ENCODE data around the gene AMOTL1. TPM values are rescaled to one million over a fixed set of nuclear protein-coding genes. Genes with fewer than 3 reads are reported as not detected.

AMOTL1 gene
- polyA plus RNA-seq, 4 donors = 0.81 to 16.5 (median 3.7) TPM

DNA sequence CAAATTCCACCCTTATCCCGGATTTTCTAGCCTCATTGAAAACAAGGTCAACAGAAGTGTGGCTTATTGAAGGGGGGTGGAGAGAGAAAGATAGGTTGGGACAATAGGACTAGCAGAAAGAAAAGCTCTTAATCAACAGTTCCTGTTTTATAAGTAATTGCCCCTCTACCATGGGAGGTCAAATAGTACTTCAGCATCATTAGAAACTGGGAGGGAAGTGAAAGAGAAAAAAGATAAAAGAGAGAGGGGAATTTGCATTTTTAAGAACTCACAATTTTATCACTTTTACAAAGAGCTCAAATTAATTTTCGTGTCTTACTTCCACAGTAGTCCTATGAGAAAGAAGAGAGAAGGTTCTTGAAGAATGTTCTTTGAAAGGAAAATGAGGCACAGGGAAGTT, 89.2 kb downstream of the AMOTL1 start:
- H3K27me3 ChIP-seq (ENCODE audit: control insufficient read depth in 3 of 3, insufficient read depth in 3 of 3, low read length in 3 of 3) = no peaks in the 10 kb centered on the region
- H3K9me3 ChIP-seq (ENCODE audit: control insufficient read depth in 2 of 2, insufficient read depth in 1 of 2, low read depth in 1 of 2, low read length in 1 of 2) = no peaks in the 10 kb centered on the region
- DNase-seq (no peak), FAIRE-seq (no peak)
- 85 to 89% (median 88%) methylated on average over 2 of the region's 2 CpGs for WGBS, 3 donors
- H3K4me1 ChIP-seq (ENCODE audit: control insufficient read depth in 3 of 3, insufficient read depth in 2 of 3, low read depth in 1 of 3, low read length in 2 of 3) = peaks cover 0 to 3% (median 0%) of the 10 kb centered on the region in 3 donors
- peaks cover 0 to 41% (median 0%) of the 10 kb centered on the region in 3 donors for H3K36me3 ChIP-seq (ENCODE audit: control insufficient read depth in 3 of 3, insufficient read depth in 2 of 3, low read depth in 1 of 3, low read length in 3 of 3)
- no peak overlapping the region for H3K4me3 ChIP-seq (ENCODE audit: low read depth in 1 of 3, low read length in 3 of 3)
- no peak overlapping the region for H3K27ac ChIP-seq (ENCODE audit: low read depth in 1 of 3, low read length in 2 of 3)

DNA sequence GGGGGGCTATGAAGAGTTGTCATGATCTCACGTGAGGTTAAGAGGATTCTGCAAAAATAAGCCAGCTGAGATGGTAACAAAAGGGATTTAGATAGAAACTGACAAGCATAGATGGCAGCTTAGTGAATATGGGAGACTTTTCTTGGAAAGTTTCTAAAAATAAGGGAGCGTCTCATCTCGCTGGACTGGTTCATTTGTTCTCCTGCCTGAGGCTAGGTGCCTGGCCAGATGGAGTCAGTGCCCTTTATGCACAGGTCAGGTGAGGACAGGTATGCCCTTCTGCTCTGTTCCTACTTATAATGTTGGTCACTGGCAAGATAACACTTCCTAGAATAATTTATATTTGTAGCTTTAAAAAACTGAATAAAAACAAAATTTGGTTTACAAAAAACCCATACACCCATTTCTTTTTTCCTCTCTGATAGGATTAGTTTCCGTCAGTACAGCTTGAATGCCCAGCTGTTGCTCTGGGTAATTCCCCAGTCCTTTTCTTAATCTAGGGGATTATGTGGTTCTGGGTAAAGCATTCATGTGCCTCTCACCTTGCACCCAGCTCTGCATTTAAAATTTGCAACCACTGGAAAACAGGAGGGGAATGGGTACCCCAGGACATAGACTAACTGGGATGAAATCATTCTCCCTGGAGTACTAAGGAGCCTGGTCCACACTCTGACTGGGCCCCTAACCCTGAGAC, 90.0 kb downstream of the AMOTL1 start:
- Histone ChIP-seq H3K9me3 (ENCODE audit: control insufficient read depth in 2 of 2, insufficient read depth in 1 of 2, low read depth in 1 of 2, low read length in 1 of 2) (no peaks in the 10 kb centered on the region), H3K27ac (ENCODE audit: low read depth in 1 of 3, low read length in 2 of 3) (no peak overlapping the region), H3K4me3 (ENCODE audit: low read depth in 1 of 3, low read length in 3 of 3) (no peak overlapping the region), H3K36me3 (ENCODE audit: control insufficient read depth in 3 of 3, insufficient read depth in 2 of 3, low read depth in 1 of 3, low read length in 3 of 3) (peaks cover 0 to 41% (median 0%) of the 10 kb centered on the region in 3 donors), H3K27me3 (ENCODE audit: control insufficient read depth in 3 of 3, insufficient read depth in 3 of 3, low read length in 3 of 3) (no peaks in the 10 kb centered on the region), H3K4me1 (ENCODE audit: control insufficient read depth in 3 of 3, insufficient read depth in 2 of 3, low read depth in 1 of 3, low read length in 2 of 3) (peaks cover 0 to 3% (median 0%) of the 10 kb centered on the region in 3 donors)
- FAIRE-seq (no peak), DNase-seq (no peak)
- 87 to 93% (median 89%) methylated on average over 4 of the region's 4 CpGs for WGBS, 3 donors

DNA sequence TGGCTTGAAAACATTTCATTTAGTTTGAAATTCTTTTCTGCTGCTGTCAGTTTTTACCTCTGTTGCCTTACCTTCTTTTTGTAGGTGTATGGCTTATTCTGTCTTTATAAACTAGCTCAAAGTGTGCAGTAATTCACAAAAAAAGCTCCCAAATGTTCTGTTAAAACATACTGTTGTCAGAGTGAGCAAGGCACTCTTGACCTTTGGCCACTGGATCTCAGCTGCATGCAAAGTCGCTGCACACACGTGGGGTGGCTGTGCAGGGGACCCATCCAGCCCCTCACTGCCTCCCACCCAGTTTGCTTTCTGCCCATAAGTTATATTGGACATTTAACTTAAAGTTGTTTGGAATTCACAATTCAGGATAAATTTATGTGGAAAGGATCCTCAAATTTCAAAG, 92.2 kb downstream of the AMOTL1 start:
- Histone ChIP-seq H3K9me3 (ENCODE audit: control insufficient read depth in 2 of 2, insufficient read depth in 1 of 2, low read depth in 1 of 2, low read length in 1 of 2) (no peaks in the 10 kb centered on the region), H3K27ac (ENCODE audit: low read depth in 1 of 3, low read length in 2 of 3) (no peak overlapping the region), H3K4me3 (ENCODE audit: low read depth in 1 of 3, low read length in 3 of 3) (no peak overlapping the region), H3K36me3 (ENCODE audit: control insufficient read depth in 3 of 3, insufficient read depth in 2 of 3, low read depth in 1 of 3, low read length in 3 of 3) (peaks cover 0 to 33% (median 0%) of the 10 kb centered on the region in 3 donors), H3K27me3 (ENCODE audit: control insufficient read depth in 3 of 3, insufficient read depth in 3 of 3, low read length in 3 of 3) (no peaks in the 10 kb centered on the region), H3K4me1 (ENCODE audit: control insufficient read depth in 3 of 3, insufficient read depth in 2 of 3, low read depth in 1 of 3, low read length in 2 of 3) (peaks cover 0 to 3% (median 0%) of the 10 kb centered on the region in 3 donors)
- WGBS, 3 donors = 68 to 75% (median 72%) methylated on average over 2 of the region's 2 CpGs
- DNase-seq (no peak), FAIRE-seq (no peak)

DNA sequence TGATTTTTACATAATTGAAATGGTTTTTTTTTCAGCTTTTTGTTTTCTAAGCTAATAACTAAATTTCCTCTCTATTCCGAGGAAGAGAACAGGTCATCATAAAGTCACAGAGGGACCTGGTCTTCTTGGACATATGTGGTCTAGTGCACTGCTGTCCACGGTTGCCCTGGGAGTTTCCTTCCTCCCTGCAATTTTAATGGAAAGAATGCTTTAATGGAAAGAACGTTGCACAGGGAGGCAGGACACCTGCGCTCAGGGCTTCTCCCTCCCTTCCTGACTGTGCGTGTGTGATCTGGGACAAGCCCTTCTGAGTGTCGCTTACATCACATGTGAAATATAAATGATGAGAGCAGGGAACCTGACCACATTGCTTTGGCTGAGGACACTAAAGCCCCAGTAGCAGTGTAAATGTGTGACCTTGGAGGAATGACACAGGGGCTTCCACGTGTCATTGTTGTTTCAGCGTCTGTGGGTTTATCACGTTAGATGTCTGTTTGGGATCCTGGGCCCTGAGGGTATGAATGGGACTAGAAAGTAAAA, 93.2 kb downstream of the AMOTL1 start:
- DNase-seq (no peak), FAIRE-seq (no peak)
- H3K36me3 ChIP-seq (ENCODE audit: control insufficient read depth in 3 of 3, insufficient read depth in 2 of 3, low read depth in 1 of 3, low read length in 3 of 3) = peaks cover 0 to 36% (median 0%) of the 10 kb centered on the region in 3 donors
- no peaks in the 10 kb centered on the region for H3K9me3 ChIP-seq (ENCODE audit: control insufficient read depth in 2 of 2, insufficient read depth in 1 of 2, low read depth in 1 of 2, low read length in 1 of 2)
- peaks cover 0 to 3% (median 0%) of the 10 kb centered on the region in 3 donors for H3K4me1 ChIP-seq (ENCODE audit: control insufficient read depth in 3 of 3, insufficient read depth in 2 of 3, low read depth in 1 of 3, low read length in 2 of 3)
- no peaks in the 10 kb centered on the region for H3K27me3 ChIP-seq (ENCODE audit: control insufficient read depth in 3 of 3, insufficient read depth in 3 of 3, low read length in 3 of 3)
- H3K4me3 ChIP-seq (ENCODE audit: low read depth in 1 of 3, low read length in 3 of 3) = no peak overlapping the region
- WGBS, 3 donors = 83 to 91% (median 85%) methylated on average over 9 of the region's 9 CpGs
- no peak overlapping the region for H3K27ac ChIP-seq (ENCODE audit: low read depth in 1 of 3, low read length in 2 of 3)

DNA sequence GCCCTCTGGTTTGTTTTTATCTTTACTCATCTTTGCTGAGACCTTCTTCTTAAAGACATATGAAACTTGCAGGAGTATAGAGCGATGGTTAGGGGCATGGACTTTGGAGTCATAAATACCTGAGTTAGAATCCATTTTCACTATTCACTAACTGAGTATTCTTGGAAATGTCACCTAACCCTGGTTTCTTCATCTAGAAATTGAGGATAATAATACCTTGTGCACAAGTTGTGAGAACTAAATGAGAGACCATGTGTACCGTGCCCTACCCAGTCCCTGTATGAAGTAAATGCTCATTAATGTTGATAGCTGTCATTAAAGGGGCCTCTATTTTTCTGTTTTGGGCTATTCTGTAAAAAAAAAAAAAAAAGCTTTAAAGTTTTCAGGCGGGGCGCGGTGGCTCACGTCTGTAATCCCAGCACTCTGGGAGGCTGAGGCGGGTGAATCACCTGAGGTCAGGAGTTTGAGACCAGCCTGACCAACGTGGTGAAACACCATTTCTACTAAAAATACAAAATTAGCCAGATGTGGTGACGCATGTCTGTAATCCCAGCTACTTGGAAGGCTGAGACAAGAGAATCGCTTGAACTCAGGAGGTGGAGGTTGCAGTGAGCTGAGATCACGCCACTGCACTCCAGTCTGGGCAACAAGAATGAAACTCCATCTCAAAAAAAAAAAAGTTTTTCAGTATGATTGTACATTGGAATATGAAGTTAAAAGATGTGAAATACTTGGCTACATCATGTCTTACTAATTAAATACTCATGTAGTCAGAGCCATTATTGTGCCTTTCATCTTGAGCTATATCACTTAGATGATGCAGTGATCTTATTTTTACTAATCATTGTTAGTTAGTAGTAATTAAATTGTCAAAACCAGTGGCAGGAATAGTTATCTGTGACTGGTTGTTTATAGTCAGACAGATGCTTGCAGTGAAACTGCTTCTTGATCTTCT, 95.0 kb downstream of the AMOTL1 start:
- DNase-seq = peak in 1 of 2 donors; percentile 51
- no peak for FAIRE-seq
- H3K36me3 ChIP-seq (ENCODE audit: control insufficient read depth in 3 of 3, insufficient read depth in 2 of 3, low read depth in 1 of 3, low read length in 3 of 3) = peaks cover 0 to 45% (median 0%) of the 10 kb centered on the region in 3 donors
- H3K27me3 ChIP-seq (ENCODE audit: control insufficient read depth in 3 of 3, insufficient read depth in 3 of 3, low read length in 3 of 3) = no peaks in the 10 kb centered on the region
- H3K27ac ChIP-seq (ENCODE audit: low read depth in 1 of 3, low read length in 2 of 3) = peak overlapping the region in 1 of 3 donors; percentile 4
- WGBS, 3 donors = 78 to 82% (median 79%) methylated on average over 11 of the region's 11 CpGs
- peaks cover 0 to 3% (median 0%) of the 10 kb centered on the region in 3 donors for H3K4me1 ChIP-seq (ENCODE audit: control insufficient read depth in 3 of 3, insufficient read depth in 2 of 3, low read depth in 1 of 3, low read length in 2 of 3)
- H3K4me3 ChIP-seq (ENCODE audit: low read depth in 1 of 3, low read length in 3 of 3) = no peak overlapping the region
- no peaks in the 10 kb centered on the region for H3K9me3 ChIP-seq (ENCODE audit: control insufficient read depth in 2 of 2, insufficient read depth in 1 of 2, low read depth in 1 of 2, low read length in 1 of 2)

DNA sequence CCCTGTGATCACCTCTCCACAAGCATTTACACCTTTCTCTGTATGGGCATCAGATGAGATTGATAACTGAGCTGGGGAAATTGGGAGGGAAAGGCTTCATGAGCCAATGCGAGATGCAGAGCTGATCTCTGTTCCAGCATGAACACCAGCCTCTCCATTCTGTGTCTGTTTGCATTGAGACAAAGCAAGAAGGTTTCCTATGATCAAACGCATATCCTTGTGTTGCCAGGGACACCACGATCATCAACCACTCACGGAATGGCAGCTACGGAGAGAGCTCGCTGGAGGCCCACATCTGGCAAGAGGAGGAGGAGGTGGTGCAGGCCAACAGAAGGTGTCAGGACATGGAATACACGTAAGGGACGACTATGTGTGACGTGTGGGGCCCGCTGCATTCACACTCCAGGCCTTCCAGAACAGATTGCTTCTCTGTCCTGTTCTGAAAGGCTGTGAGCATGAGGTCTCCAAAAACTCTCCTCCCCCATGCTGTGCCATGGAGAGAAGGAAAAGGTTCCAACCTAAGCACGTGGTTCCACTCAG, 96.4 kb downstream of the AMOTL1 start:
- DNase-seq = no peak
- 87 to 90% (median 90%) methylated on average over 11 of the region's 11 CpGs for WGBS, 3 donors
- Histone ChIP-seq H3K27me3 (ENCODE audit: control insufficient read depth in 3 of 3, insufficient read depth in 3 of 3, low read length in 3 of 3) (no peaks in the 10 kb centered on the region), H3K9me3 (ENCODE audit: control insufficient read depth in 2 of 2, insufficient read depth in 1 of 2, low read depth in 1 of 2, low read length in 1 of 2) (no peaks in the 10 kb centered on the region), H3K4me1 (ENCODE audit: control insufficient read depth in 3 of 3, insufficient read depth in 2 of 3, low read depth in 1 of 3, low read length in 2 of 3) (no peaks in the 10 kb centered on the region), H3K36me3 (ENCODE audit: control insufficient read depth in 3 of 3, insufficient read depth in 2 of 3, low read depth in 1 of 3, low read length in 3 of 3) (peaks cover 0 to 53% (median 0%) of the 10 kb centered on the region in 3 donors), H3K27ac (ENCODE audit: low read depth in 1 of 3, low read length in 2 of 3) (no peak overlapping the region), H3K4me3 (ENCODE audit: low read depth in 1 of 3, low read length in 3 of 3) (no peak overlapping the region)
- FAIRE-seq = no peak

DNA sequence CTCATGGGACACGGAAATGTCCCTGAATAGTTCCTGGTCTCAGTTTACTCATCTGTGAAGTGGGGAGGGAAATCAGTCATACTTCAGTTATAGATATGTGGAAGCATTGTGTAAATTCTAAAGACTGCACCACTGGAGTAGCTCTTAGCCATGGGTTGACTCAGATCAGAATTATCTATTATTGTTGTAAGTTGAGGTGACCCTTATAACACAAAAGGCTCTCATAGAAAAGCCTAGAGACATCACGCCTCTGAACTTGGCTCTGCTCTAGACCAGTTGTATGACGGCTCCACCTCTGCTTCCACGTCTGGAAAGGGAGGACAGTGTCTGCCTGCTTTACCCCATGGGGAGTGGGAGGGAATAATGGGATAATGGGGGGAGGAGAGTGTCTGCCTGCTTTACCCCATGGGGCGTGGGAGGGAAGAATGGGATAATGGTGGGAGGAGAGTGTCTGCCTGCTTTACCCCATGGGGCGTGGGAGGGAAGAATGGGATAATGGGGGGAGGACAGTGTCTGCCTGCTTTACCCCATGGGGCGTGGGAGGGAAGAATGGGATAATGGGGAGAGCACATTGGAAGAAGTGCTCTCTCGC, 98.2 kb downstream of the AMOTL1 start:
- Histone ChIP-seq H3K4me3 (ENCODE audit: low read depth in 1 of 3, low read length in 3 of 3) (no peak overlapping the region), H3K36me3 (ENCODE audit: control insufficient read depth in 3 of 3, insufficient read depth in 2 of 3, low read depth in 1 of 3, low read length in 3 of 3) (peaks cover 0 to 56% (median 0%) of the 10 kb centered on the region in 3 donors), H3K27me3 (ENCODE audit: control insufficient read depth in 3 of 3, insufficient read depth in 3 of 3, low read length in 3 of 3) (no peaks in the 10 kb centered on the region), H3K4me1 (ENCODE audit: control insufficient read depth in 3 of 3, insufficient read depth in 2 of 3, low read depth in 1 of 3, low read length in 2 of 3) (no peaks in the 10 kb centered on the region), H3K27ac (ENCODE audit: low read depth in 1 of 3, low read length in 2 of 3) (no peak overlapping the region), H3K9me3 (ENCODE audit: control insufficient read depth in 2 of 2, insufficient read depth in 1 of 2, low read depth in 1 of 2, low read length in 1 of 2) (no peaks in the 10 kb centered on the region)
- DNase-seq (no peak), FAIRE-seq (no peak)
- 85 to 91% (median 89%) methylated on average over 8 of the region's 8 CpGs for WGBS, 3 donors
